GM21576 (cell line): ENCODE measurements around the gene PLCXD3.
"Not testable (repeated sequence)": the region's sequence is repeated elsewhere in the genome, so short reads cannot be mapped to it uniquely, and the experiment has no call there.

ENCODE experiments used
- ATAC-seq: cut with Tn5 transposase; IDR thresholded peaks from one replicate; pipeline ENCODE4 v1.9.1; 2021; ENCODE audit warnings: mild to moderate bottlenecking, moderate library complexity; ENCODE audit not compliant: unreplicated experiment

PLCXD3 gene

GRCh38 chr5:41363343-41363986, 146.9 kb downstream of the PLCXD3 start:
- no peak for ATAC-seq

DNA sequence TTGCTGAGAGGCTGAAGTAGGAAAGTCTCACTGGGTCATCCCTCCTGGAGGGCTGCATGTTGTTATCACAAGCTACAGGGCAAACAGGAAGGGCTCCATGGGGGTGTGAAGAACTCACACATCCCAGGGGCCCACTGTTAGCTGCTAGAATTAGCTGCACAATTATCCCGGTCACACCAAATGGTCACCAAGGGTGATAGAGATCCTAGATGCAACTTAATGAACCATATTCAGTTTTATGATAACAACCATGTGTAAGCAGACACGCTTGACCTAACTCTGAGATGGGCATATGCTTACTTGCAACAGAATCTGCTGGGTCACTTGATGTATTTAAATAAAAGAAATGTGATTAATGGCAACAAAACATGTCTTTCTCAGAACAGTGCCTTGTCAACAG, 153.6 kb downstream of the PLCXD3 start:
- no peak for ATAC-seq

- ATAC-seq = no peak
Measured at GRCh38 chr5:41349846-41350245, 160.6 kb downstream of the PLCXD3 start.

DNA sequence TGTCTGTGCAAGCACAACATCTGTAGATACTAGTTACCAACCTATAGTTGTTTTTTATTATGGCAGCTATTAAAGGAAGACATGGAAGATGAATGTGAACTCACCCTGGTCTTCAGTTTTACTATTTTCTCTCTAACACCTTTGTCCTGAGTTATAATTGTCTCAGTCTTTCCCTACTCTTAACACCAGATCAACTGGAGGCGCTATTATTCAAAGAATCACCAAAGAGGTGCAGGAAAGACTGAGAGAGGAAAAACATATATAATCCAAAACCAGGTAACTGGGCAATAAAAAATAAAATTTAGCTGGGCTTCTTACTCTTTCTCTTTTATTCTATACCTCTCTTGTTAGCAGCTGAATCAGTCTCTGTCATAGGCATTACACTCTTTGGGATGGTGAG, 162.8 kb downstream of the PLCXD3 start:
- ATAC-seq = no peak

DNA sequence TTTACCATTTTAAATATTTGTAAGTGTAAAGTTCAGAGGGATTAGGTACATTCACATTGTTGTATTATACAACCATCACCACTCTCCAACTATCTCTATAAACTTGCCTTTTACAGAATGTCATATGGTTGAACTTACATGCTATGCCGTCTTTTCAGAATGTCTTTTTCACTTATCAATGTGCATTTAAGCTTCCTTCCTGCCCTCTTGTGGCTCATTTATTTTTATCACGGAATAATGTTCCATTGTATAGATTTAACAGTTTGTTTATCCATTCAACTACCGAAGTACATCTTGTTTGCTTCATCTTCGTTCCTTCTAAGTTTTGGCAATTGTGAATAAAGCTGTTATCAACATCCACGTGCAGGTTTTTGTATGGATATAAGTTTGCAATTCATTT, 163.8 kb downstream of the PLCXD3 start:
- ATAC-seq = no peak

DNA sequence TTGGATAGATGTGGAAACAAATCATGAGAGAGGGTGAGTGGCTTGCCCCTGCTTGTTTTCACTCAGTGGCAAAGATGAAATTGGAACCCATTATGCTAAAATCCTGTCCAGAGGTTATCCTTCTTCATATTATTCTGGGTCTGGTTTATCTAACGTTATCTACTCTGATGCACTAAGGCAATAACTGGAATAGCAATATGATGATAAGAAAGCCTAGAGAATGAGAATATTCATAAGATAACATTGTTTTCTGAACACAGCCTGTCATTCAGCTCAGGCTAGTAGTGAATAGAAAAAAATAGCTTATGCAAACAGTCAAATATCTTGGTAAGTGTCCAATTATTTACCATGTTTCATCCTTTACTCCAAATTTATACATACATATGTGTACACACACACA, 165.1 kb downstream of the PLCXD3 start:
- ATAC-seq = no peak

GRCh38 chr5:41339339-41339738, 171.1 kb downstream of the PLCXD3 start:
- ATAC-seq = no peak

- no peak for ATAC-seq
Measured at GRCh38 chr5:41338136-41338675, 172.2 kb downstream of the PLCXD3 start.

DNA sequence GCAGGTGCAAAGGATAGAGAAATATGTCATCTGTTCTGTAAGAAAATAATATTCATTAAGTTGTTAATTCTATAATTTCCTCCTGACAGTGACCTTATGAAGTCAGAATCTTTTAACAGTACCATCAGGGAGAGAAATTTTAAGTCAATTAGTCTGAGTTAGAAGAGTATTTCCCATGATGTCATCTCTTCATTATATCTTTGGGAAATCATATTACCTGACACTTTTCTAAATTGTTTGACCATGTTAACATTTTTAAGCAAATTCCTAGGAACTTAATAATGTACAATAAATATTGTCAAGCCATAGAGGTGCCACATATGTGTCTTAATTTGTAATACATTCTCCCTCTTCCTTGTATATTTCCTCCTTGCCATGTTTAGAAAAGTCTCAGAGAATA, 172.7 kb downstream of the PLCXD3 start:
- no peak for ATAC-seq

DNA sequence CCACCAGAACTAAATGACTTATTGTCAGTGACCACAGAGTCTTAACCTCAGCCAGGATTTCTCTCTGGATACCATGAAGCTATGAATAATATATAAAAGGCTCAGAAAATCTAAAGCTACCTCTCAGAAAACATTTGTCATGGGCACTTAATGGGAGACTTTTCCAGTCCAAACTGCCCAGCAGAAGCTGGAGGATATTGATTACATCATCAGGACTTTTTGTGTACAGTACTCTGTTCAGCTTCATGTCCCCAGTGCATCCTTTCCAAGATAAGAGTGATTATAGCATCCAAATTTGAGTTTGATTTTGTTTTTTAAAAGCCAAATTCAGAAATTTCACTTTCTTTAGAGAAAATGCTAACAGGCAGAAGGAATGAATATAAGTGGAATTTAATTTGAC, 173.2 kb downstream of the PLCXD3 start:
- no peak for ATAC-seq

GRCh38 chr5:41336471-41336870, 173.9 kb downstream of the PLCXD3 start:
- no peak for ATAC-seq

DNA sequence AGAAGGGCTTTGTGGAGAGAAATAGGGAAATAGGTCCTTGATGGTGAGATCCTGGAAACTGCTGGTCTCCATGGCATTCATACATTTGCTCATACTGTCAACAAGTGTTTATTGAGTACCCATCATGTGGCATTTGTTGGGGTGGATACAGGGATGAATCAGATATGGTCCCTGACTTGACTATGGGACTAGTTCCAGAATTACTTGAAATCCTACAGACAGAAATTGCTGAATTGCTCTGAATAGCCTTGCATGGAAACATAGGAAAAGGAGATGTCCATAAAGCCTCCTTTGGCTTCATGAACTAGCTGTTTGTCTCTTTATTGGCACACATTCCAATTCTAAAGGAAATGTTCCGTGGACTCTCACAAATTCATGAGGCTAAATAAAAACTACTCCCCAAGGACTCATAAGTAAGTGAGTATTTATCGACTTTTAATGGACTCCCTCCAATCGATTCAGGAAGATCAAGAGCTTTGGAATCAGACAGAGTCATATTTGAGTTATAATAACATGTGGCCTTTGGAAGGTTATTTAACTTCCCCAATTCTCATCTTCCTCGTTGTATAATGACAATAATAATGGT, 174.7 kb downstream of the PLCXD3 start:
- ATAC-seq = no peak

DNA sequence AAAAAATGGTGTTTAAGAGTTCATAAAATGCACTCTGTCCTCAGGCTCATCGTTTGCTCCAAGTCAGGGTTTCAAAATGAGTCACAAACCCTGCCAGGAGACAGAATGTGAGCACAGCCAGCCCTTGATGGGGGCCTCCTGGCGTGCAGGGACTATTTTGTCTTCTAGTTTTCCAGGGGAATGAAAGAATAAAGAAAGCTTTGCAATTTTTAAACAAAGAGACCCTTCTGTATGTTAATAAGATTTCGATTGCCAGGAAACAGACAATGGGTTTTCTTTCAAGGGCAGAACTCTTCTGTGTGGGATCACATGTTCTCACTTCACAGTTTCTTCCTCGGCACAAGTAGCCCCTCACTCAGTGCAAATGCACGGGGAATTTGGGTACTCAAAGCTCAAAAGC, 175.6 kb downstream of the PLCXD3 start:
- peak; percentile 87 for ATAC-seq

- ATAC-seq = no peak
Measured at GRCh38 chr5:41334221-41334620, 176.2 kb downstream of the PLCXD3 start.

GRCh38 chr5:41325074-41325473, 185.3 kb downstream of the PLCXD3 start:
- ATAC-seq = no peak

- ATAC-seq = not testable (repeated sequence)
Measured at GRCh38 chr5:41322826-41323225, 187.6 kb downstream of the PLCXD3 start.

- ATAC-seq = no peak
Measured at GRCh38 chr5:41312478-41313060, 197.8 kb downstream of the PLCXD3 start.

- ATAC-seq = no peak
Measured at GRCh38 chr5:41312066-41312465, 198.3 kb downstream of the PLCXD3 start.

DNA sequence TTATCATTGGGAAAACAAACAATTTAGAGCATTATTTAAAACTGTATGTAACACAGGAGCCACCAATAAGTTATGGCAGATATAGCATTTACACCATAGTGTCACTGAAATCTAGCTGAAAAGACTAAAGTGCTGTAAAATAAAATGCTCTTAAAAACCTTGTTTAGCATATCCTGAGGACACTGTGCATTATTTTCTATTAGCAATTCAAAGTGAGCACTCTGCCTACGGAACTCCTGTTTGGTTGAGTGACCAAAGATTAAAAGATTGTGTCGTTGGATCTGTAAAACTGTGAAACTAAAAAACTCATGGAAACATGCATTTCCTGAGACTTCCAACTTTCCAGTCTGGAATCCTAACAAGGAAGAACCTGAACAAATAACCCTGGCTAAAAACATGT, 201.1 kb downstream of the PLCXD3 start:
- no peak for ATAC-seq

DNA sequence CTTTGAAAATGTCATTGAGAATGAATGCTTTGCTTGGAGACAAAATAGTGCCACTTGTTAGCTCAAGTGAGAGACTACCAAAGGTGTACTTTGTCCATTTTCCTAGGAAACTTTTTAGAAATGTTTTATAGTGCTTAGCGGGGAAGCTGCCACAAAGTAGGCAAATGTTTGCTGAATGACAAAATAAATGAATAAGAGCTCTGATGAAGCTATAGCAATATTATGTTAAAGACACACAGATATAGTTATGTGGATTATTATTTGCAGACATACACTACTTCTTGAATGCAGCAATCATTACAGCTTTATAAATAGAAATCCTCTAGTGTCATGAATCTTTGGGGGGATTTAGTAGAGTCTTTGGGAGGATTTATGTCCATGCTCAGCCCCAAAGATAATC, 204.4 kb downstream of the PLCXD3 start:
- no peak for ATAC-seq

- ATAC-seq = no peak
Measured at GRCh38 chr5:41305056-41305455, 205.3 kb downstream of the PLCXD3 start.

DNA sequence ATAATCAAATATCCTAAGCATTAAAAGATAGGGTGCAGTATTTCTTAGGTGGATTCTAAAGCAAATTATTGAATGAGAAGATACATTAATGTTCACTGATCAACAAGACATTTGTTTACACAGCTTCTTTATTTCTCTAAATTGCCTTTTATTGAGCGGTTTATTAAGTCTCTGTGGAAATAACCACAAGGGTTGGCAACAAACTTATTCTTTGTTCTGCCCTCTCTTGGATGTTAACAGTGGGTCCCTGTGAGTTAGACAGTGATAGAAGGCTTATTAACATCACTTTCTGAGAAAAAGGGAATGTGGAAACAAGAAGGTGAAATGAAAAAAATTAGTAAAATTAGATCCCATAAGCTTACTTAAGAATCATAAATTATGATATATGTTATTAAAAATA, 214.3 kb downstream of the PLCXD3 start:
- no peak for ATAC-seq
